Activated T-helper 17 cell treated with anti-CD3 and anti-CD28 coated beads, Interleukin-2, amount 50 U/mL, for 72 hours (primary cell): ENCODE data around the gene ACTN1. TPM values are rescaled to one million over a fixed set of nuclear protein-coding genes. Genes with fewer than 3 reads are reported as not detected.

Experiments used
- ATAC-seq: fragments of 150-1000 bp; cut with Tn5 transposase; replicated peaks from 2 replicates; pipeline ENCODE4 v1.10.0; 2021; ENCODE audit warnings: mild to moderate bottlenecking, moderate library complexity
- H3K27ac Mint-ChIP-seq: one replicate; pipeline ENCODE4 v1.8.0; 2022; ENCODE audit warnings: mixed read lengths
- H3K27me3 Mint-ChIP-seq: one replicate; pipeline ENCODE4 v1.8.0; 2022; ENCODE audit warnings: mixed read lengths
- H3K36me3 Mint-ChIP-seq: one replicate; pipeline ENCODE4 v1.8.0; 2022; ENCODE audit warnings: low read depth, mild to moderate bottlenecking, mixed read lengths
- H3K4me1 Mint-ChIP-seq: one replicate; pipeline ENCODE4 v1.8.0; 2022; ENCODE audit warnings: mixed read lengths
- H3K4me3 Mint-ChIP-seq: one replicate; pipeline ENCODE4 v1.8.0; 2022; ENCODE audit warnings: mild to moderate bottlenecking, mixed read lengths
- H3K9me3 Mint-ChIP-seq: one replicate; pipeline ENCODE4 v1.8.0; 2022; ENCODE audit warnings: mixed read lengths
- total RNA-seq, 2 donors: library from RNA; stranded (reverse); gene quantifications; one replicate each; pipeline ENCODE4 v1.2.3, GENCODE V29; 2022

Gene ACTN1
- total RNA-seq, 2 donors from 2014 or later: 38.3 to 54.1 TPM

GRCh38 chr14:69003626-69004025, 24.5 kb upstream of the ACTN1 start:
- Mint-ChIP-seq H3K4me1 (no peaks in the 10 kb centered on the region), H3K27ac (no peak overlapping the region), H3K36me3 (no peaks in the 10 kb centered on the region), H3K27me3 (no peaks in the 10 kb centered on the region), H3K9me3 (no peaks in the 10 kb centered on the region), H3K4me3 (no peak overlapping the region)
- ATAC-seq: no peak

DNA sequence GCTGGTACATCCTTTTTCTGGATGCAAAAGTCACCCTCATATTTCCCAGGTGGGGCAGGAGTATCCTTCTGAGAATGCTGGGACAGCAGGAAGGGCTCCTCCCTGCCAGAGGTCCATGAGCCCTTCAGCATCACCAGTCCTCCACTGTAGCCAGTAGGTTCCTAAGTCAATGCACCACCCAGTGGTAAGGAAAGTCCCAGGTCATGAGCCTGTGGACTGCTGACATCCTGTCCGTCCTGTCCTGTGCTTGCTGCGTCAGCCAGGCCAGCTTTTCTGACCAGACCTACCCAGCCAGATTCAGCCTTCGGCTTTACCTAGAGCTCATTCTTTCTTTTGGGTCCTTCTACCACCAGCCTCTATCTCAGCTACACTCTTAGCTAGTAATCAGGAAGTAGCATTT, 23.0 kb upstream of the ACTN1 start:
- Mint-ChIP-seq H3K4me1 (no peaks in the 10 kb centered on the region), H3K27me3 (no peaks in the 10 kb centered on the region), H3K36me3 (no peaks in the 10 kb centered on the region), H3K4me3 (no peak overlapping the region), H3K27ac (no peak overlapping the region), H3K9me3 (no peaks in the 10 kb centered on the region)
- peak; percentile 31 for ATAC-seq

- Mint-ChIP-seq H3K36me3 (no peaks in the 10 kb centered on the region), H3K27me3 (no peaks in the 10 kb centered on the region), H3K4me3 (no peak overlapping the region), H3K4me1 (no peaks in the 10 kb centered on the region), H3K9me3 (no peaks in the 10 kb centered on the region), H3K27ac (no peak overlapping the region)
- ATAC-seq: no peak
Observed at GRCh38 chr14:69001375-69001774, 22.3 kb upstream of the ACTN1 start.

GRCh38 chr14:68998062-68998461, 19.0 kb upstream of the ACTN1 start:
- no peak overlapping the region for H3K27ac Mint-ChIP-seq
- H3K9me3 Mint-ChIP-seq: no peaks in the 10 kb centered on the region
- no peak overlapping the region for H3K4me3 Mint-ChIP-seq
- H3K4me1 Mint-ChIP-seq: peaks cover 6% of the 10 kb centered on the region
- no peaks in the 10 kb centered on the region for H3K36me3 Mint-ChIP-seq
- no peaks in the 10 kb centered on the region for H3K27me3 Mint-ChIP-seq
- no peak for ATAC-seq

- Mint-ChIP-seq H3K4me1 (peaks cover 6% of the 10 kb centered on the region), H3K27ac (peak overlapping the region; percentile 4), H3K4me3 (no peak overlapping the region), H3K27me3 (no peaks in the 10 kb centered on the region), H3K36me3 (no peaks in the 10 kb centered on the region), H3K9me3 (no peaks in the 10 kb centered on the region)
- no peak for ATAC-seq
Observed at GRCh38 chr14:68995731-68996130, 16.6 kb upstream of the ACTN1 start.

DNA sequence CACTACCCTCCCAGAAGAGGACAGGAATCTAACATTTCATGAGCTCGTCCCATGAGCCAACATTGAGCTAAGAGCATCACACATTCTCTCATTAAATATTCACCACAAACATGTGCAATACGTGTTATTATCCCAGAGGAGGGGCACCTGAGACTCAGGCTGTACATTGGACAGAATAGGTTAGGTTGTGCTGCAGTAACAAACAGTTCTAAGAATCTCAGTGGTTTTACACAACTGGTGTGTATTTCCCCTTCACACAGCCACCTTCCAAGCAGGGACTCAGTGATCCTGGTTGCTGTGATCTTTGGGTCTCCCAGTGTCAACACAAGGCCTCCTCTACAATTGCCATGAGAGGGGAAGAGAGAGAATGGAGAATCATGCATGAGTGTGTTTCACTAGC, 15.0 kb upstream of the ACTN1 start:
- Mint-ChIP-seq H3K4me1 (peaks cover 6% of the 10 kb centered on the region), H3K27ac (no peak overlapping the region), H3K36me3 (no peaks in the 10 kb centered on the region), H3K9me3 (no peaks in the 10 kb centered on the region), H3K27me3 (no peaks in the 10 kb centered on the region), H3K4me3 (no peak overlapping the region)
- ATAC-seq: no peak

DNA sequence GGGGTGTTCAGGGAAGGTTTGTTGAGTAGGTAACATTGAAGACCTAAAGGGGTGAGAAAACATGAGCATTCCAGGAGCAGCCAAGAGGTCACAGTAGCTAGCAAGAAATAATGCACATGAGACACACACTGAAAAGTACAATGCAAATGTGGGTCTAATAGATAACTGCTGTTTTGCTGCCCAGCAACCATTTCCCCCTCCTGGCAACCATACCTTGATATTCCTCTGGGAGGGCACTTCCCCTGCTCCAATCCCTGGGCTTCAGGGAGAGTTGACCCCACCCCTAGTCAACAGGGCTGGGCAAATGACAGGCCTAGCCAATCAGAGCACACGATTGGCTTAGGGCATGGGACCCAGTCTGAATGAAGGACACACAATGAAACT, 8.5 kb upstream of the ACTN1 start:
- ATAC-seq: no peak
- Mint-ChIP-seq H3K27me3 (no peaks in the 10 kb centered on the region), H3K27ac (no peak overlapping the region), H3K9me3 (no peaks in the 10 kb centered on the region), H3K4me3 (no peak overlapping the region), H3K36me3 (no peaks in the 10 kb centered on the region), H3K4me1 (no peaks in the 10 kb centered on the region)

DNA sequence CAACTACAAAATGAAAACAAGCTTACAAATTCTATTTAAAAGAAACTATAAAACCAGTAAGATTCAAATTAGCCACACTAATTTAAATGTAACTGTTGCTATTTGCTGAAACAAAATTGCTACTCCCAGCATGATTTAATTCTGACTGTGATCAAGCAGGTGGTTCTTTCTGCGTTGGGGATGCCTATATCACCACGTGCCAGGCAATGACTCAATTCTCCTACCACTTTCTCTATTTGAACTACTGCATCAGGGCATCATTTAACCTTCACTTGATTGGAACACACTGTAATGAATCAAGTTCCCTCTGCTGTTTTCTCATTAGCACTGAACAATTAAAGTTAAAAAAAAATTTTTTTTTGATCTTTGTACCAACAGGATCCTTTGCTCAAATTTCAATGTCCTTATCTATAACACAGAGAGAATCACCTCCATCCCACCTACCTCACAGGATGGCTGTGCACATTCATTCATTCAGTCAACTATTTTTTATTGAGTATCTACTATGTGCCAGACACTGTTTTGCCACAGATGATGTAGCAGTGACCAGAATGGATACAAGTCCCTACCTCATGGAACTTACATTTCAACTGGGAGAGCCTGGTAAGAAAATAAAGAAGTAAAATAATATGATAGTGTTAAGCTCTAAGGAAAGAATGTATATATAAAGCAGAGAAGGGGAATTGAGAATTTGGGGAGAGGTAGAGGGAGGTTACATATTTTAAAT, 8.0 kb upstream of the ACTN1 start:
- H3K27me3 Mint-ChIP-seq: no peaks in the 10 kb centered on the region
- ATAC-seq: peak; percentile 98
- H3K27ac Mint-ChIP-seq: no peak overlapping the region
- H3K4me1 Mint-ChIP-seq: no peaks in the 10 kb centered on the region
- no peak overlapping the region for H3K4me3 Mint-ChIP-seq
- no peaks in the 10 kb centered on the region for H3K9me3 Mint-ChIP-seq
- no peaks in the 10 kb centered on the region for H3K36me3 Mint-ChIP-seq

DNA sequence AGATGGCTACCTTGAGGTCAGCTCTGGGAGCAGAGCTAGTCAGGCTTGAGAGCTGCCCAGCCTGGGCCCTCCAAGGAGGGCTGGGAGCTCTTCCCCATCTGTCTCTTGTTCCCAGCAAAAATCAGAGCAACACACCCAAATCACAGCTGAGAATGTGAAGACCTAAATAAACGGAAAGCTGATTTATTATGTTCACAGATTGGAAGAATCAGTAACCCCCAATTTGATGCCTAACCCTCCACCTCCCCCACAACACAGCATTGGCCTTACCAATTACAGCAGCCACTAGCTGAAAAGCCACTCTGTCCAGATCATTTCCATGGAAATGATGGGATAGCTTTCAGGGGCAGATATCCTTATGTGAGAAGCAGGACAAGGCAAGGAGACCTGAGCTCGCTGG, 7.1 kb upstream of the ACTN1 start:
- Mint-ChIP-seq H3K4me1 (no peaks in the 10 kb centered on the region), H3K36me3 (no peaks in the 10 kb centered on the region), H3K9me3 (no peaks in the 10 kb centered on the region), H3K27me3 (no peaks in the 10 kb centered on the region), H3K4me3 (no peak overlapping the region), H3K27ac (no peak overlapping the region)
- ATAC-seq: no peak

DNA sequence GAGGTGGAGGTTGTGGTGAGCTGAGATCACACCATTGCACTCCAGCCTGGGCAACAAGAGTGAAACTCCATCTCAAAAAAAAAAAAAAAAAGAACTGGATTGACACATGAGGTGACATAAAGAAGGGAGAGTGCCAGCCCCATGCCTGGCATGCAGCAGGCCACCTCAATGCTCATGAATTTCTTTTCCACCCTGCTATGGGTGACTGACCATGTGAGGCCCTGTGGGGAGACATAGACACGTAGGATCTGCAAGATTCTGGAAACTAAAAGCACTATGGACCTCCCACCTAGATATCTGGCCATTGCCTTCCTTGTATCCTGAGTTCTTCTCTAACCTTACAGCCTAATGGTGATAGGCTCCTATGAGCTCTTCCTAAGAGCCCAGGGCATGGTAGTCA, 5.6 kb upstream of the ACTN1 start:
- ATAC-seq: no peak
- H3K27me3 Mint-ChIP-seq: peaks cover 4% of the 10 kb centered on the region
- H3K4me3 Mint-ChIP-seq: no peak overlapping the region
- H3K27ac Mint-ChIP-seq: no peak overlapping the region
- H3K9me3 Mint-ChIP-seq: no peaks in the 10 kb centered on the region
- no peaks in the 10 kb centered on the region for H3K36me3 Mint-ChIP-seq
- peaks cover 4% of the 10 kb centered on the region for H3K4me1 Mint-ChIP-seq

DNA sequence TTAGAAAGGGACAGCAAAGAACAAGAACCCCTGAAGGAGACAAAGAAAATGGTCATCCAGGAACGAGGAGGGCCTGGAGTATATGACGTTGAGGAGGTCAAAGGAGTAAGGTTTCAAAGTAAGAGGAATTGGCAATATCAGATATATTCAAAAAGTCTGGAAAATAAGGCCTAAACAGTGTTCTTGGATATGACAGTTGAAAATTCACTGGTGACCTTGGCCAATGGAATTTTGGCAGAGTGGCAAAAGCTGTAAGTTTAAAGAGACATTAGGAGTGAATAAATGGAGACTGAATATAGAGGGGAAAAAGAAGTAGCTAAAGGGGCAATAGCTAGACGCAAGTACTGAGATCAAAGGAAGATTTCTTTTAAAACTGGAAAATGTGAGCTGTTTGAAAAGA, 4.1 kb upstream of the ACTN1 start:
- ATAC-seq: no peak
- peaks cover 4% of the 10 kb centered on the region for H3K4me1 Mint-ChIP-seq
- H3K4me3 Mint-ChIP-seq: no peak overlapping the region
- H3K27ac Mint-ChIP-seq: no peak overlapping the region
- H3K27me3 Mint-ChIP-seq: peaks cover 4% of the 10 kb centered on the region
- H3K36me3 Mint-ChIP-seq: no peaks in the 10 kb centered on the region
- H3K9me3 Mint-ChIP-seq: no peaks in the 10 kb centered on the region

DNA sequence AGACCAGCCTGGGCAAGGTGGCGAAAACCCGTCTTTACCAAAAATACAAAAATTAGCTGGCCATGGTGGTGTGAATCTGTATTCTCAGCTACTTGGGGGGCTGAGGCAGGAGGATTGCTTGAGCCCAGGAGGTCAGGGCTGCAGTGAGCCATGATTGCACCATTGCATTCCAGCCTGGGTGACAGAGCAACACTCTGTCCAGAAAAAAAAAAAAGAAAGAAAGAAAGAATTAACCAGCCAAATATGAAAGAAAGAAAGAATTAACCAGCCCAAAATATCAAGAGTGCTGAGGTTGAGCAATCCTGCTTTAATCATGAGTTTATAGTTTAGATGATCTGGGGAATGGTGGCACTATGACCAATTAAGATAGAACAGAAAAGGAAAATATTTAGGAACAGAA, 3.5 kb upstream of the ACTN1 start:
- peaks cover 4% of the 10 kb centered on the region for H3K27me3 Mint-ChIP-seq
- no peaks in the 10 kb centered on the region for H3K36me3 Mint-ChIP-seq
- H3K9me3 Mint-ChIP-seq: no peaks in the 10 kb centered on the region
- no peak overlapping the region for H3K4me3 Mint-ChIP-seq
- ATAC-seq: no peak
- H3K27ac Mint-ChIP-seq: no peak overlapping the region
- peaks cover 4% of the 10 kb centered on the region for H3K4me1 Mint-ChIP-seq

- H3K4me1 Mint-ChIP-seq: peaks cover 11% of the 10 kb centered on the region
- no peak for ATAC-seq
- H3K36me3 Mint-ChIP-seq: peaks cover 5% of the 10 kb centered on the region
- H3K9me3 Mint-ChIP-seq: no peaks in the 10 kb centered on the region
- peaks cover 4% of the 10 kb centered on the region for H3K27me3 Mint-ChIP-seq
- H3K27ac Mint-ChIP-seq: no peak overlapping the region
- no peak overlapping the region for H3K4me3 Mint-ChIP-seq
Observed at GRCh38 chr14:68981539-68981976, 2.5 kb upstream of the ACTN1 start.

- Mint-ChIP-seq H3K27ac (no peak overlapping the region), H3K9me3 (no peaks in the 10 kb centered on the region), H3K36me3 (peaks cover 5% of the 10 kb centered on the region), H3K4me3 (no peak overlapping the region), H3K4me1 (peaks cover 15% of the 10 kb centered on the region), H3K27me3 (peaks cover 4% of the 10 kb centered on the region)
- no peak for ATAC-seq
Observed at GRCh38 chr14:68981139-68981538, 2.0 kb upstream of the ACTN1 start.

DNA sequence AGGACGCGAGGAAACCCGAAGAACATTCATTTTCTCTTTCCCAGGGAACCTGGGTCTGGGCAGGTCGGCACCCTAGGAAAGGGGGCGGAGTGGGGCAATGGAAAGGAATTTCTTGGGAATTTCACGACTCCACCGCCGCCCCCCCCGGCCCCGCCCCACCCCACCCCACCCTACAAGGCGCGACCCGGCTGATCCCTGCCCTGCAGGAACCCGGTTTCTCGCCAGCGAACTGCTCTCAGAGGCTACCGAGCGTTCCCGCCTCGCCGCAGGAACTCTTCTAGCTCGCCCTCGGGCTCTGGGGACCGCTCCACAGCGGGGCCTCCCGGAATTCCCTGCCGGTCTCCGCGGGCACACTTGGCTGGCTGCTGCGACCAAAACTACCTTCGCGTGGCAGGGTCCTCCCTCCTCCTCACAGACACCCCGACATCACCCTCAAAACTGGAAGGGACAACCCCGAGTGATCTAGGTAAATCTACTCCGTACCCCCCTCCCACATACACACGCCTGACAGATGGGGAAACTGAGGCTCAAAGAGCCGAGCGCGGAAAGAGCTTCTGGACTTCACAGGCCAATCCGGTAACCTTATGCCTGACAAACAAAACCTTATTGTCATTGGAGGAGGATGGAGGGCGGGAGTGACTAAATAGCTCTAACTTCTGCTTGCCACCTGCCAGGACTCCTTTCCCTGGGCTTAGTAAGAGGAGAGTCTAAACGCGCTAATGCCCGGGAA, 785 bp upstream of the ACTN1 start:
- peaks cover 4% of the 10 kb centered on the region for H3K27me3 Mint-ChIP-seq

More for the DNA sequence above, 785 bp upstream of the ACTN1 start:
- Mint-ChIP-seq H3K4me3 (peak overlapping the region; percentile 83), H3K9me3 (no peaks in the 10 kb centered on the region), H3K27ac (no peak overlapping the region), H3K36me3 (peaks cover 5% of the 10 kb centered on the region), H3K4me1 (peaks cover 24% of the 10 kb centered on the region)
- no peak for ATAC-seq
